ENCODE results near the gene CDC7. TPM values are rescaled to one million over a fixed set of nuclear protein-coding genes. Genes with fewer than 3 reads are reported as not detected.
A peak's percentile ranks its signal among the peaks of the same experiment; 100 is the strongest.

CDC7 gene
- polyA plus RNA-seq, 1 of the 3 experiments (the other 2 are of a cell fraction): 2.6 TPM

DNA sequence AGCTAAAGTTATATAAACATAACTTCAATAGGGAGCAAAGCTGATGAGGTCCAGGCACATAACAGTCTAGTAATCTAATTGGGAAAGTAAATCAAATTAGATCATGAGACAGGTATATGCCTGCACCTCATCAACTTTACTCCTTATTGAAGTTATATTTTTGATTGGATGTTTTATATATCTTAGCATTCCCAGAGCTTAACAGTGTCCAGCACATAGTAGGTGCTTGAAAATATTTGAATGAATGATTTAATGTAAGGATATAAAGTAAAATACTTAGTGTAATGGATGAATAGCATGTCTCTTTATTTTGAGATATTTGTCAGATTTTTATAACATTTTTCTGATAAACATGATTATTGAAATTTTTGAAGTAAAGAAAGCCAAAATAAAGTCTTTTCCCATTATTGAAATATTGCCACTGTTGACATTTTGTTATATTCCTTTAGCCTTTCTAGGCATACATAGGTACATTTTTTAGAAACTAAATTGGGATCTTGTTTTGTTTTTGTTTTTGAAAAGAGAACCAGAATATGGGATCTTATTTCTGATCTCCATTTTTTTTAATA is 2.8 kb downstream of the CDC7 start:
- no peaks in the 10 kb centered on the region for H3K36me3 ChIP-seq (replicated peaks in 1 of 2; ENCODE audit: control insufficient read depth in 1 of 2, insufficient read depth in 2 of 2, low read length in 1 of 2)
- no peaks in the 10 kb centered on the region for H3K27me3 ChIP-seq (ENCODE audit: insufficient read depth)
- TF ChIP-seq GABPA (IDR thresholded peaks at IDR 0.05; ENCODE audit: low read depth) (no peak), EP300 (IDR thresholded peaks at IDR 0.05; ENCODE audit: borderline replicate concordance in 1 of 2, low read depth in 1 of 2, low read length in 1 of 2) (0 out of 4 replicates have a peak, but pooled peaks of 1 of the 2 experiments have one; percentile 15)
- no peaks in the 10 kb centered on the region for H3K9me3 ChIP-seq
- H3F3A ChIP-seq (replicated peaks; ENCODE audit: insufficient read depth): peaks cover 11% of the 10 kb centered on the region
- POLR2A ChIA-PET: no interaction called here
- no peak overlapping the region for H2AFZ ChIP-seq (ENCODE audit: low read depth)
- H3K9ac ChIP-seq: no peak overlapping the region
- no peak for DNase-seq
- H3K4me2 ChIP-seq: no peak overlapping the region
- no peaks in the 10 kb centered on the region for H3K9me2 ChIP-seq
- H3K79me2 ChIP-seq (ENCODE audit: insufficient read depth): peaks cover 13% of the 10 kb centered on the region
- no peaks in the 10 kb centered on the region for H4K20me1 ChIP-seq (ENCODE audit: insufficient read depth)
- CTCF ChIA-PET: interaction anchor here (1.1 to 4.3 kb wide), 5 partner anchors 9 to 221 kb away, joined by 3 to 37 read pairs (median 4); no protein-coding TSS in a partner anchor
- H3K27ac ChIP-seq (ENCODE audit: low read depth in 2 of 2, low read length in 1 of 2): no peak overlapping the region
- H3K4me1 ChIP-seq (ENCODE audit: control insufficient read depth in 1 of 2, insufficient read depth in 2 of 2, low read depth in 1 of 2, low read length in 1 of 2): peaks cover 0 to 3% of the 10 kb centered on the region in 2 experiments; a peak in 2 of 4 replicates
- no peak overlapping the region for H3K4me3 ChIP-seq (ENCODE audit: low read depth in 2 of 2, low read length in 1 of 2)

DNA sequence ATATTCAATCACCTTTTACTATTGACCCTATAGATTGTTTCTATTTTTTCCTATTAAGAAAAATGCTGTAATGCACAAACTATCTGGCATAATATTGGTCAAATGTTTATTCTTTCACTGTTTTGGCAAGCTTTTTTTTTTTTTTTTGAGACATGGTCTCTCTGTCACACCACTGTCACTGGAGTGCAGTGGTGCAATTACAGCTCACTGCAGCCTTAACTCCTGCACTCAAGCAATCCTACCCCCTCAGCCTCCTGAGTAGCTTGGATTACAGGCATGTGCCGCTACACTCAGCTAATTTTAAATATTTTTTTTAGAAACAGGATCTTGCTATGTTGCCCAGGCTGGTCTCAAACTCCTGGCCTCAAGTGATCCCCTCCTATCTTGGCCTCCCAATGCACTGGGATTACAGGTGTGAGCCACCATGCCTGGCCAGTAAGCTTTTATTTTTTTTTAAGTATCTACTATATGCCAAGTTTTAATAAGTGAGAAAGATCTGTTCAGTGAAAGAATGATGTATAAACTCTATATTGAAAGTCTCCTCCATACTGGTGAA is 3.4 kb downstream of the CDC7 start:
- TF ChIP-seq RCOR1 (IDR thresholded peaks at IDR 0.05; ENCODE audit: low read length): no peak
- no peak for TF ChIP-seq SIN3A (IDR thresholded peaks at IDR 0.05; ENCODE audit: borderline replicate concordance, low read depth, low read length)
- no peaks in the 10 kb centered on the region for H3K9me2 ChIP-seq
- H3K79me2 ChIP-seq (ENCODE audit: insufficient read depth): peaks cover 13% of the 10 kb centered on the region
- no peak overlapping the region for H2AFZ ChIP-seq (ENCODE audit: low read depth)
- H4K20me1 ChIP-seq (ENCODE audit: insufficient read depth): no peaks in the 10 kb centered on the region
- H3K9ac ChIP-seq: no peak overlapping the region
- peaks cover 11% of the 10 kb centered on the region for H3F3A ChIP-seq (replicated peaks; ENCODE audit: insufficient read depth)
- peaks cover 2 to 6% of the 10 kb centered on the region in 2 experiments for H3K36me3 ChIP-seq (replicated peaks in 1 of 2; ENCODE audit: control insufficient read depth in 1 of 2, insufficient read depth in 2 of 2, low read length in 1 of 2)
- H3K4me1 ChIP-seq (ENCODE audit: control insufficient read depth in 1 of 2, insufficient read depth in 2 of 2, low read depth in 1 of 2, low read length in 1 of 2): peaks cover 0 to 3% of the 10 kb centered on the region in 2 experiments; a peak in 2 of 4 replicates
- CTCF ChIA-PET: interaction anchor here (1.1 to 4.3 kb wide), 2 partner anchors 9 to 221 kb away, joined by 4 to 37 read pairs; no protein-coding TSS in a partner anchor
- H3K27me3 ChIP-seq (ENCODE audit: insufficient read depth): no peaks in the 10 kb centered on the region
- H3K4me3 ChIP-seq (ENCODE audit: low read depth in 2 of 2, low read length in 1 of 2): no peak overlapping the region
- no peaks in the 10 kb centered on the region for H3K9me3 ChIP-seq
- no peak overlapping the region for H3K27ac ChIP-seq (ENCODE audit: low read depth in 2 of 2, low read length in 1 of 2)
- POLR2A ChIA-PET: no interaction called here
- DNase-seq: no peak
- no peak overlapping the region for H3K4me2 ChIP-seq
- 100% methylated on average over 1 of the region's 1 CpG for WGBS (ENCODE audit: low lambda C conversion rate)

DNA sequence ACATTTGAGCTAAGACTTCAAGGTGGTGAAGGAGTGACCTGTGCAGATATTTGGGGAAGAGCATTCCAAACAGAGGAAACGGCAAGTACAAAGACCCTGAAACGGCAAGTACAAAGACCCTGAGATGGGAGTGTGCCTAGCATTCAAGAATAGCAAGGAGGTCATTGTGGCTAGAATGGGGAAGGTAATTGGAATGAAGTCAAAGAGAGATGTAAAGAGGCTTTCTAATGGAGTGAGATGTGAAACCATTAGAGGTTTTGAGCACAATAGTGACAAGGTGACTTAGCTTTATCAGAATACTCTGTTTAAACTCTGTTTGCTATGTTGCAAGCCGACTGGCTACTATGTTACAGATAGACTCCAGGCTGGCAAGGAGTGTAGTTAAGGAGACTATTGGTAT is 4.4 kb downstream of the CDC7 start:
- Histone ChIP-seq H3F3A (replicated peaks; ENCODE audit: insufficient read depth) (peaks cover 11% of the 10 kb centered on the region), H3K27ac (ENCODE audit: low read depth in 2 of 2, low read length in 1 of 2) (no peak overlapping the region), H3K4me2 (no peak overlapping the region), H3K9ac (no peak overlapping the region), H3K9me3 (no peaks in the 10 kb centered on the region), H2AFZ (ENCODE audit: low read depth) (no peak overlapping the region), H3K27me3 (ENCODE audit: insufficient read depth) (no peaks in the 10 kb centered on the region), H3K4me1 (ENCODE audit: control insufficient read depth in 1 of 2, insufficient read depth in 2 of 2, low read depth in 1 of 2, low read length in 1 of 2) (peaks cover 0 to 3% of the 10 kb centered on the region in 2 experiments; a peak in 2 of 4 replicates), H4K20me1 (ENCODE audit: insufficient read depth) (no peaks in the 10 kb centered on the region), H3K4me3 (ENCODE audit: low read depth in 2 of 2, low read length in 1 of 2) (no peak overlapping the region), H3K79me2 (ENCODE audit: insufficient read depth) (peaks cover 13% of the 10 kb centered on the region), H3K9me2 (no peaks in the 10 kb centered on the region), H3K36me3 (replicated peaks in 1 of 2; ENCODE audit: control insufficient read depth in 1 of 2, insufficient read depth in 2 of 2, low read length in 1 of 2) (peaks cover 6% of the 10 kb centered on the region in 2 experiments)
- TF ChIP-seq FOXJ3 (CRISPR knock-in tag; IDR thresholded peaks at IDR 0.05): no peak
- TF ChIP-seq, protein P1, sequence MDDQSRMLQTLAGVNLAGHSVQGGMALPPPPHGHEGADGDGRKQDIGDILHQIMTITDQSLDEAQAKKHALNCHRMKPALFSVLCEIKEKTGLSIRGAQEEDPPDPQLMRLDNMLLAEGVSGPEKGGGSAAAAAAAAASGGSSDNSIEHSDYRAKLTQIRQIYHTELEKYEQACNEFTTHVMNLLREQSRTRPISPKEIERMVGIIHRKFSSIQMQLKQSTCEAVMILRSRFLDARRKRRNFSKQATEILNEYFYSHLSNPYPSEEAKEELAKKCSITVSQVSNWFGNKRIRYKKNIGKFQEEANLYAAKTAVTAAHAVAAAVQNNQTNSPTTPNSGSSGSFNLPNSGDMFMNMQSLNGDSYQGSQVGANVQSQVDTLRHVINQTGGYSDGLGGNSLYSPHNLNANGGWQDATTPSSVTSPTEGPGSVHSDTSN (IDR thresholded peaks at IDR 0.05): no peak
- no peak for TF ChIP-seq NRF1 (IDR thresholded peaks at IDR 0.05; ENCODE audit: low read depth, low read length)
- TF ChIP-seq MEF2A (IDR thresholded peaks at IDR 0.05; ENCODE audit: borderline replicate concordance, low read depth): no peak
- no peak for TF ChIP-seq GABPA (IDR thresholded peaks at IDR 0.05; ENCODE audit: low read depth)
- TF ChIP-seq NFIC (IDR thresholded peaks at IDR 0.05; ENCODE audit: borderline replicate concordance): no peak
- WGBS (ENCODE audit: low lambda C conversion rate): 89% methylated on average over 3 of the region's 3 CpGs
- DNase-seq: no peak
- POLR2A ChIA-PET: no interaction called here
- CTCF ChIA-PET: no interaction called here

All from SK-N-SH (cell line).